HG03060 (cell line): ENCODE measurements around the gene ZNF862.

Experiments used
- ATAC-seq: cut with Tn5 transposase; IDR thresholded peaks from one replicate; pipeline ENCODE4 v1.9.1; 2021; ENCODE audit warnings: low read depth, moderate number of reproducible peaks; ENCODE audit not compliant: unreplicated experiment

ZNF862 gene

GRCh38 chr7:149863500-149863899 is 25.3 kb downstream of the ZNF862 start:
- no peak for ATAC-seq

GRCh38 chr7:149864023-149864422 is 25.8 kb downstream of the ZNF862 start:
- ATAC-seq: no peak

GRCh38 chr7:149864751-149865150 is 26.6 kb downstream of the ZNF862 start:
- ATAC-seq: no peak

- ATAC-seq: no peak
These were observed 27.3 kb downstream of the ZNF862 start for GRCh38 chr7:149865437-149865836.

GRCh38 chr7:149866139-149866778 is 28.1 kb downstream of the ZNF862 start:
- no peak for ATAC-seq

- ATAC-seq: no peak
These were observed 28.7 kb downstream of the ZNF862 start for GRCh38 chr7:149866779-149867447.

GRCh38 chr7:149867762-149868622 is 29.8 kb downstream of the ZNF862 start:
- no peak for ATAC-seq

- ATAC-seq: no peak
These were observed 30.6 kb downstream of the ZNF862 start for GRCh38 chr7:149868623-149869290.

- ATAC-seq: no peak
These were observed 31.1 kb downstream of the ZNF862 start for GRCh38 chr7:149869291-149869650.

- no peak for ATAC-seq
These were observed 31.7 kb downstream of the ZNF862 start for GRCh38 chr7:149869867-149870266.

- ATAC-seq: no peak
These were observed 32.1 kb downstream of the ZNF862 start for GRCh38 chr7:149870274-149870673.

GRCh38 chr7:149870701-149871483 is 32.7 kb downstream of the ZNF862 start:
- no peak for ATAC-seq

- no peak for ATAC-seq
These were observed 33.4 kb downstream of the ZNF862 start for GRCh38 chr7:149871576-149871975.

GRCh38 chr7:149872419-149873073 is 34.4 kb downstream of the ZNF862 start:
- ATAC-seq: no peak

GRCh38 chr7:149873074-149873969 is 35.1 kb downstream of the ZNF862 start, which contains the start of gene ATP6V0E2:
Gene ATP6V0E2, plus strand, starts transcription at chr7:149873969. Its CDS starts 97 bp downstream, at chr7:149874066.
- ATAC-seq: peak; percentile 72

- ATAC-seq: peak; percentile 3
These were observed 35.9 kb downstream of the ZNF862 start for GRCh38 chr7:149873970-149874643.

- ATAC-seq: no peak
These were observed 36.5 kb downstream of the ZNF862 start for GRCh38 chr7:149874644-149875028.

- no peak for ATAC-seq
These were observed 37.2 kb downstream of the ZNF862 start for GRCh38 chr7:149875396-149875795.
